Measurements from ENCODE around the gene SPOCK1.

Gene SPOCK1

DNA sequence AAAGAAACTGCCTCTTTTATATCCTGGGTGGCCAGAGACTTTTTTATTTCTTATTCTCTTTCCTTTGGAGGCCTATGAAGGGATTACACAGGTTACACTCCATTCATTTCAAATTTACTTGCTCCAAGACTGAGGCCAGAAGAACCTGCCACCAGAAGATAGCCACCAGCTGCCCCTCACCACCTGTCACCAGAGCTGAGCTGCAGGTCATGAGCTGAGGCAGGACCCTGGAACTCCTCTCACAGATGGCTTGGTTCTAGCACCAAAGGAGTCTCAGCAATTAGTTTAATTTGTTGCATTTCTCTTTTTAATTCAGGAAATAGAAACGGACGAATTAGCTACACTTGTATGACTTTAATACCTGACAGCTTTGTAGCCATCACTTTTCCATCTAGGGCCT lies 313.9 kb downstream of the SPOCK1 start:
- DNase-seq = no peak
- no peaks in the 10 kb centered on the region for H3K4me1 Mint-ChIP-seq
- H3K36me3 Mint-ChIP-seq = no peaks in the 10 kb centered on the region
- H3K27me3 Mint-ChIP-seq = peaks cover 0 to 5% of the 10 kb centered on the region in 2 donors
- H3K27ac Mint-ChIP-seq = no peak overlapping the region
- H3K9me3 Mint-ChIP-seq = peaks cover 0 to 2% of the 10 kb centered on the region in 2 donors
- no peak overlapping the region for H3K4me3 Mint-ChIP-seq
- ATAC-seq (replicated peaks) = no peak

DNA sequence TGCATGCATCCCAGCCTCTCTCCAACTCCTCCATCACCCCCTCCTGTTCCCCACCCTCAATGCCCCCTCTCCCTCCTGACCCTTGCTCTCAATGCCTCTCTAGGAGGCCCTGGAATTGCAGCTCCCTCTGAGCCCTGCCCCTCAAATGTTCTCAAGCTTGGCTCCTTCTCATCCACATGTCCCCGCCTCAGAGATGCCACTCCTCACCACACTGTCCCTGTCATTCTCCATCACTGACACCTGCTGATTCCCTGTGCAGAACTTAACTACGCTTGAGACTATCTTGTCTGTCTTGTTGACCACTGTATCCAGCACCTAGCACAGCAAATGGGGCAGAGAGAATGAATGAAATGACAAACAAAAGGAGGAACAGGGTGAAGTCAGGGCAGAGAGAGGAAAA lies 314.4 kb downstream of the SPOCK1 start:
- no peak for DNase-seq
- no peak for ATAC-seq (replicated peaks)
- H3K36me3 Mint-ChIP-seq = no peaks in the 10 kb centered on the region
- no peak overlapping the region for H3K4me3 Mint-ChIP-seq
- H3K27me3 Mint-ChIP-seq = peaks cover 0 to 5% of the 10 kb centered on the region in 2 donors
- no peak overlapping the region for H3K27ac Mint-ChIP-seq
- no peaks in the 10 kb centered on the region for H3K4me1 Mint-ChIP-seq
- peaks cover 0 to 2% of the 10 kb centered on the region in 2 donors for H3K9me3 Mint-ChIP-seq

DNA sequence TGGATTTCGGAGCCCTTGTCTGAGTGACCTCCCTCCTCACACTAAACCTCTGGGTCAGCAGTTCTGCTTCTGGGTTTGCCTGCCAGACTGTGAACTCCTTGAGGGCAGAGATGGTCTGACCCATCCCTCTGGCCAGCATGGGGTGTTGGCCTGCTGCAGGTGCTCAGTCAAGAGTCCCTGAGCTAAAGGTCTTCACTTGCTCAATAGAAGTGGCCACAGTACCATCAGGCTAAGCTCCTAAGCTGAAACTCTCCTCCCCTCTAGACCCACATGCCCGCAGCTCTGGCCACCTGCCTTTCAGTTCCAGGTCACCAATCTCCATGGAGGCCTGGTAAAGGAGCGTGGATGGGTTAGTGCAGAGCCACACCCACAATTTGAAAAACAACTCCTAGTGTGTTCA lies 316.6 kb downstream of the SPOCK1 start:
- ATAC-seq (replicated peaks) (no peak), DNase-seq (no peak)
- peaks cover 0 to 2% of the 10 kb centered on the region in 2 donors for H3K9me3 Mint-ChIP-seq
- no peaks in the 10 kb centered on the region for H3K36me3 Mint-ChIP-seq
- H3K4me1 Mint-ChIP-seq = no peaks in the 10 kb centered on the region
- H3K27me3 Mint-ChIP-seq = peaks cover 0 to 5% of the 10 kb centered on the region in 2 donors
- no peak overlapping the region for H3K27ac Mint-ChIP-seq
- no peak overlapping the region for H3K4me3 Mint-ChIP-seq

- no peaks in the 10 kb centered on the region for H3K36me3 Mint-ChIP-seq
- no peak for ATAC-seq (replicated peaks)
- peaks cover 0 to 2% of the 10 kb centered on the region in 2 donors for H3K9me3 Mint-ChIP-seq
- no peaks in the 10 kb centered on the region for H3K4me1 Mint-ChIP-seq
- H3K27ac Mint-ChIP-seq = no peak overlapping the region
- no peak overlapping the region for H3K4me3 Mint-ChIP-seq
- H3K27me3 Mint-ChIP-seq = peaks cover 0 to 10% of the 10 kb centered on the region in 2 donors
- no peak for DNase-seq
Observed at GRCh38 chr5:137181667-137182066, 317.5 kb downstream of the SPOCK1 start.

DNA sequence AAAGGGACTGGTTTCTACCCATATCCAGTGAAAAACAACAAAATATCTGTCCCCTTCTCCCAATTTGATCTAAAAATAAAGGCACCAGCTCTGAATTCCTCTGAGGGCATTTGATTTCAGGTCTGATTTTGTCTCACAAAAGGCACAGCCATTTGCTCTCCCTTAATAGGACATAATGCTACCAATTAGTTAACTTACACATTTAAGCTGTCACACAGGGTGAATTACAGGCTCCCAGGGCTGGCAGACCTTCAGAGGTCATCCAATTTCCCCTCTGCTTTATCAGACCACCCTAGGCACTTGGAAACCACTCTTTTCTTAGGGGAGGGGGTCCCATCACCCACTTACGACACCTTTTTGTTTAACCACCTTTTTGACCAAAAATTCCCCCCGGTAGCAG lies 319.9 kb downstream of the SPOCK1 start:
- Mint-ChIP-seq H3K4me1 (no peaks in the 10 kb centered on the region), H3K9me3 (peaks cover 0 to 6% of the 10 kb centered on the region in 2 donors), H3K4me3 (no peak overlapping the region), H3K27me3 (peaks cover 0 to 10% of the 10 kb centered on the region in 2 donors), H3K36me3 (no peaks in the 10 kb centered on the region), H3K27ac (no peak overlapping the region)
- DNase-seq (no peak), ATAC-seq (replicated peaks) (no peak)

DNA sequence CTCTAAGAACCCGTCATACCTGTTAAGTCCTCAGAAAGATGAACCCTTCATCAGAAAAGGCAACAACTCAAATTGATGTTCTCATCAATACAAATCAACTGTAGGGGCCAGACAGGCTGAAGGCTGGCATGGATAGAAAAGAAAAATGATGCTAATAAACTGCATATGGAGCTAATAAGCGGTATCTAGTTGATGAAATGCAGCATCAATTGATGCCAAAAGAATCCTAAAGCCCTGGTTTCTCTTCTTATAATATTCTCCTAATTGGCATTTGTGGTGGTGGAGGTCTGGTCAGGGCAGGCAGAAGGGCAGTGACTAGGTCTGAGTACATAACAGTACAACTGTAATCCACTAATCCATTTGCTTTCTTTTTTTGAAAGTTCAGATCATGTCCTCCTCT lies 322.5 kb downstream of the SPOCK1 start:
- Mint-ChIP-seq H3K27me3 (peaks cover 0 to 10% of the 10 kb centered on the region in 2 donors), H3K27ac (no peak overlapping the region), H3K9me3 (peaks cover 0 to 4% of the 10 kb centered on the region in 2 donors), H3K4me3 (no peak overlapping the region), H3K36me3 (no peaks in the 10 kb centered on the region), H3K4me1 (no peaks in the 10 kb centered on the region)
- ATAC-seq (replicated peaks) (no peak), DNase-seq (no peak)

GRCh38 chr5:137176126-137176525 lies 323.0 kb downstream of the SPOCK1 start:
- Mint-ChIP-seq H3K9me3 (peaks cover 0 to 4% of the 10 kb centered on the region in 2 donors), H3K4me1 (no peaks in the 10 kb centered on the region), H3K27me3 (peaks cover 0 to 10% of the 10 kb centered on the region in 2 donors), H3K4me3 (no peak overlapping the region), H3K27ac (no peak overlapping the region), H3K36me3 (no peaks in the 10 kb centered on the region)
- DNase-seq (no peak), ATAC-seq (replicated peaks) (no peak)

DNA sequence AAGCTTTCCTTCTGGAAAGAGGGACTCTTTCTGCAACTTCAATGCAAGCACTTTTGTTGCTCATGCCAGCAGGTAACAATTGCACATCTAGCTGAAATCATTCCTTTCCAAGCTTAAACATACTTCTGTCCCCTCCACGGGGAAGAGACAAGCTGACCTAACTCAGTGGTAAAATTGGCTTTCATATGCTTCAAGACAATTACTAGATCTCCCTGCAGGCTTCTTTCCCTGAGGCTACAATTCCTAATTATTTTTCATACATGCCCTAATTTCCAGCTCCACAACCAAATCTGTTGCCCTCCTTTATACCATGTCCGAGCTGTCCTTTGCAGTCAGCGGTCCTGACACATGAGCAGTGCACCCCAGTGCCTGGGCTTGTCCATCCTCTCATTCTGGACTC lies 324.9 kb downstream of the SPOCK1 start:
- Mint-ChIP-seq H3K9me3 (peaks cover 0 to 4% of the 10 kb centered on the region in 2 donors), H3K4me1 (no peaks in the 10 kb centered on the region), H3K4me3 (no peak overlapping the region), H3K27me3 (peaks cover 0 to 5% of the 10 kb centered on the region in 2 donors), H3K27ac (no peak overlapping the region), H3K36me3 (no peaks in the 10 kb centered on the region)
- no peak for ATAC-seq (replicated peaks)
- DNase-seq = no peak

DNA sequence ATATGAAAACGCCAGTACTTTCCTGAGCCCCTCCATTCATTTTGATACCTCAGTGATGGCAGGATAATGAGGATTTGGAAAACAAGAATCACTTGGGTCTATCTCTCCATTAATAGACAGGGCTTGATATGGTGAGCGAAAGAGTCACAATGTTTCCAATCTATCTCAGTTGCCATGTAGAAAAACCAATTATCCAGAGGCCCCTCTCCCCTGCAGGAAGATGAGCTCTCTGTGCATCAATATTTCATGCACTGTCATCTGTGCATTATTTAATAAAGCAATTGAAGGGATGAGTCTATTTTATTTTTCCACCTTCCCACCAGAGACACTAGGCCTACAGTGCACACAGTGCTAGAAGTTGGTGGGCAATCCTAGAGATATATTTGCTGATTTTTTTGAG lies 326.9 kb downstream of the SPOCK1 start:
- no peak for ATAC-seq (replicated peaks)
- no peak for DNase-seq
- Mint-ChIP-seq H3K4me1 (no peaks in the 10 kb centered on the region), H3K36me3 (no peaks in the 10 kb centered on the region), H3K4me3 (no peak overlapping the region), H3K27ac (no peak overlapping the region), H3K27me3 (peaks cover 0 to 3% of the 10 kb centered on the region in 2 donors), H3K9me3 (peaks cover 0 to 5% of the 10 kb centered on the region in 2 donors)

GRCh38 chr5:137167187-137167586 lies 331.9 kb downstream of the SPOCK1 start:
- H3K36me3 Mint-ChIP-seq = no peaks in the 10 kb centered on the region

GRCh38 chr5:137164961-137165360 lies 334.2 kb downstream of the SPOCK1 start:
- ATAC-seq (replicated peaks) = no peak
- H3K27me3 Mint-ChIP-seq = peaks cover 0 to 6% of the 10 kb centered on the region in 2 donors
- DNase-seq = no peak
- H3K4me3 Mint-ChIP-seq = no peak overlapping the region
- H3K27ac Mint-ChIP-seq = no peak overlapping the region
- no peaks in the 10 kb centered on the region for H3K36me3 Mint-ChIP-seq
- H3K9me3 Mint-ChIP-seq = peaks cover 0 to 3% of the 10 kb centered on the region in 2 donors
- no peaks in the 10 kb centered on the region for H3K4me1 Mint-ChIP-seq

More at GRCh38 chr5:137167187-137167586, 331.9 kb downstream of the SPOCK1 start:
- Mint-ChIP-seq H3K4me1 (no peaks in the 10 kb centered on the region), H3K9me3 (peaks cover 0 to 2% of the 10 kb centered on the region in 2 donors), H3K27ac (no peak overlapping the region), H3K27me3 (peaks cover 0 to 6% of the 10 kb centered on the region in 2 donors), H3K4me3 (no peak overlapping the region)
- DNase-seq (no peak), ATAC-seq (replicated peaks) (no peak)

GRCh38 chr5:137164536-137164935 lies 334.6 kb downstream of the SPOCK1 start:
- Mint-ChIP-seq H3K9me3 (peaks cover 0 to 6% of the 10 kb centered on the region in 2 donors), H3K27ac (no peak overlapping the region), H3K27me3 (peaks cover 0 to 6% of the 10 kb centered on the region in 2 donors), H3K36me3 (no peaks in the 10 kb centered on the region), H3K4me3 (no peak overlapping the region), H3K4me1 (no peaks in the 10 kb centered on the region)
- ATAC-seq (replicated peaks) (no peak), DNase-seq (no peak)

DNA sequence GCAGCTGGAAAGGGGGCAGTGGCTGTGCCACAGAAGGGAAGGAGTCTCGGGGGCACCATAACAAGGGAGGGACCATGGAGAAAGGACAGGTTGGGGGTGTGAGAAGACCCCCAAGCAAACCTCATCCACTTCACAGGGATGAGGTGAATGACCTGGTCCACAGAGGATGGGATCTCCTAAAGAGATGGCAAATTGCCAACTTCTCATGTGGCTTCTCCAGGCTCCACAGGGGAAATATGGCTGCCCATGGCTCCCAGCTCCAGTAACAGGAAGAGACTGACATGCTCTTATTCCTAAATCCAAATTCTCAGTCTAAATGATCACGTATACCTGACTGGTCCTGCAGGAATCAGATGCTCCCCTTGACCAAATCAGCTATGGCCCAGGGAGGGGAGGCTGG lies 340.4 kb downstream of the SPOCK1 start:
- no peak for ATAC-seq (replicated peaks)
- Mint-ChIP-seq H3K4me1 (no peaks in the 10 kb centered on the region), H3K27ac (no peak overlapping the region), H3K36me3 (no peaks in the 10 kb centered on the region), H3K4me3 (no peak overlapping the region), H3K27me3 (no peaks in the 10 kb centered on the region), H3K9me3 (peaks cover 0 to 4% of the 10 kb centered on the region in 2 donors)
- no peak for DNase-seq

DNA sequence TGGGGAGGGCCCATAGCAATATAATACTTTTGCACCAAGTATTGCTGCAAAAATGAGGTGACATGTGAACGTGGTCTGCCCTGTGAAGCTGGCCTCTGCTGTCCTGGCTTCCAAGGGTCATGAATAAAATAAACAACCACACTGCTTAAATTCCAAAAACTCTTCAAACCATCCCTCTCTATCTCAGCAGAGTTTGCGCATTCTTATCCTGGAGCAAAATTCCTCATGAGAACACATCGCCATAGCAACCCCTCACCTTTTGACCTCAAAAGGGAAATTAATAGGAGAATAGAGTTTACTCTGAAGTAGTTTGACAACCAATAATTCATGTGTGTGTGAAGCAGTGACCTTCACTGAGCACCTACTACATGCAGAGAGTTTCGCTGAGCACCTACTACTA lies 342.9 kb downstream of the SPOCK1 start:
- Mint-ChIP-seq H3K9me3 (peaks cover 0 to 4% of the 10 kb centered on the region in 2 donors), H3K36me3 (no peaks in the 10 kb centered on the region), H3K4me1 (no peaks in the 10 kb centered on the region), H3K27ac (no peak overlapping the region), H3K27me3 (no peaks in the 10 kb centered on the region), H3K4me3 (no peak overlapping the region)
- no peak for DNase-seq
- no peak for ATAC-seq (replicated peaks)

- no peak for ATAC-seq (replicated peaks)
- Mint-ChIP-seq H3K4me3 (no peak overlapping the region), H3K9me3 (peaks cover 0 to 4% of the 10 kb centered on the region in 2 donors)
Observed at GRCh38 chr5:137155261-137156000, 343.7 kb downstream of the SPOCK1 start.

More at GRCh38 chr5:137155261-137156000, 343.7 kb downstream of the SPOCK1 start:
- H3K36me3 Mint-ChIP-seq = no peaks in the 10 kb centered on the region
- no peaks in the 10 kb centered on the region for H3K27me3 Mint-ChIP-seq
- H3K4me1 Mint-ChIP-seq = no peaks in the 10 kb centered on the region
- no peak for DNase-seq
- no peak overlapping the region for H3K27ac Mint-ChIP-seq

Data from stimulated activated naive B cell treated with anti-CD40 and anti-IgM and Interleukin-4, amounts not matched to agents 10 μg/mL and 1 μg/mL and 100 μg/mL, for 72 hours (primary cell).